OCI-LY1 (cell line): ENCODE data around the gene CDH4.

Experiments used
- H2AFZ ChIP-seq: fragments of 200-600 bp; sonication (generic), shearing (Covaris generic); 2 replicates; pipeline ENCODE4 v1.6.0; 2014; ENCODE audit warnings: antibody characterized with exemption, mild to moderate bottlenecking, low read length
- H3F3A ChIP-seq: fragments of 200-600 bp; sonication (generic), shearing (Covaris generic); 2 replicates; pipeline ENCODE4 v1.6.0; 2014; ENCODE audit warnings: mild to moderate bottlenecking, antibody characterized with exemption, low read length, moderate library complexity; ENCODE audit not compliant: insufficient read depth
- H3K27ac ChIP-seq: fragments of 200-600 bp; sonication (generic); 2 replicates; pipeline ENCODE4 v1.5.1; 2014; ENCODE audit warnings: low read length, mixed run types, mild to moderate bottlenecking, low read depth; ENCODE audit not compliant: poor library complexity, severe bottlenecking
- H3K27me3 ChIP-seq: fragments of 200-600 bp; sonication (generic); 2 replicates; pipeline ENCODE4 v1.6.0; 2014; ENCODE audit warnings: antibody characterized with exemption, mild to moderate bottlenecking, low read length, moderate library complexity; ENCODE audit not compliant: insufficient read depth
- H3K36me3 ChIP-seq: fragments of 200-600 bp; sonication (generic); 2 replicates; pipeline ENCODE4 v1.6.1; 2014; ENCODE audit warnings: mild to moderate bottlenecking, antibody characterized with exemption, low read length, moderate library complexity, mixed read lengths; ENCODE audit not compliant: insufficient read depth
- H3K4me1 ChIP-seq: fragments of 200-600 bp; sonication (generic); 2 replicates; pipeline ENCODE4 v1.5.1; 2014; ENCODE audit warnings: mild to moderate bottlenecking, low read length, moderate library complexity; ENCODE audit not compliant: insufficient read depth, severe bottlenecking
- H3K4me2 ChIP-seq: fragments of 200-600 bp; sonication (generic), shearing (Covaris generic); 2 replicates; pipeline ENCODE4 v1.6.1; 2014; ENCODE audit warnings: low read length
- H3K4me3 ChIP-seq: fragments of 200-600 bp; sonication (generic); 2 replicates; pipeline ENCODE4 v1.5.1; 2014; ENCODE audit warnings: low read length, low read depth, mild to moderate bottlenecking, mixed read lengths; ENCODE audit not compliant: poor library complexity, severe bottlenecking
- H3K79me2 ChIP-seq: fragments of 200-600 bp; shearing (Covaris generic); 2 replicates; pipeline ENCODE4 v1.6.1; 2016; ENCODE audit warnings: mixed run types, low read length, mixed read lengths; ENCODE audit not compliant: insufficient read depth
- H3K9ac ChIP-seq: fragments of 200-600 bp; sonication (generic), shearing (Covaris generic); 2 replicates; pipeline ENCODE4 v1.6.1; 2014; ENCODE audit warnings: mild to moderate bottlenecking, low read length, mixed read lengths
- H3K9me2 ChIP-seq: fragments of 200-600 bp; sonication (generic), shearing (Covaris generic); 2 replicates; pipeline ENCODE4 v1.6.1; 2014; ENCODE audit warnings: low read depth, mild to moderate bottlenecking, low read length, mixed read lengths
- H3K9me3 ChIP-seq: fragments of 200-600 bp; shearing (Covaris generic); 2 replicates; pipeline ENCODE4 v1.6.1; 2014; ENCODE audit warnings: low read length, mixed read lengths
- H4K20me1 ChIP-seq: fragments of 200-600 bp; sonication (generic), shearing (Covaris generic); 2 replicates; pipeline ENCODE4 v1.6.0; 2016; ENCODE audit warnings: mild to moderate bottlenecking, low read length; ENCODE audit not compliant: insufficient read depth
- EZH2 ChIP-seq: fragments of 200-600 bp; sonication (generic), shearing (Covaris generic); IDR thresholded peaks from 2 replicates; pipeline ENCODE4 v1.8.0; 2017; ENCODE audit warnings: borderline replicate concordance, mixed run types, mild to moderate bottlenecking, antibody characterized with exemption, low read length, moderate library complexity, mixed read lengths
- TF ChIP-seq, protein P1 (sequence below): fragments of 200-600 bp; sonication (generic), shearing (Covaris generic); IDR thresholded peaks from 2 replicates; pipeline ENCODE4 v1.5.1; 2017; ENCODE audit warnings: mild to moderate bottlenecking, antibody characterized with exemption, low read length, moderate library complexity, mixed read lengths

The CDH4 gene

GRCh38 chr20:61596687-61597330 is 344.7 kb downstream of the CDH4 start:
- Histone ChIP-seq H3K36me3 (no peaks in the 10 kb centered on the region), H3K4me2 (no peak overlapping the region)

DNA sequence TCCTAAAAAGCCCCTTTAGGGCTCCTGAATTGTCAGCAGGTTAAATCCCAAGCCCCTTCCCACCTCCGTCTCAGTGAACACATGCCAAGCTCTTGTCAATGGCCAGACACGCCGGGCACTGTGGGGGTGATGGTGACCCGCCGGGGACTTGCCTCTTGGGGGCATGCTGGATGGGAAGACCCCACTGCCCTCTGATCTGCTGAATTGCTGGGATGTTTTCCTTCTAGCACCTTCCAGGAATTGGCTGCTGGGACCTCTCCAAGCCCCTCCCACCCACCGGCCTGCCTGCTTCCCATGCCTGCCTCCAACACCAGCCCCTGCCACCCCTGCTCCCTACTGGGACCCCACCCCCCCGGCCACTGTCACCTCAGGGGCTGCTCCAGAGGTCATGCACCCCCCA is 345.9 kb downstream of the CDH4 start:
- H3K4me2 ChIP-seq, result no peak overlapping the region
- H3K9me2 ChIP-seq, result no peaks in the 10 kb centered on the region
- H3K27ac ChIP-seq, result no peak overlapping the region
- TF ChIP-seq, protein P1, sequence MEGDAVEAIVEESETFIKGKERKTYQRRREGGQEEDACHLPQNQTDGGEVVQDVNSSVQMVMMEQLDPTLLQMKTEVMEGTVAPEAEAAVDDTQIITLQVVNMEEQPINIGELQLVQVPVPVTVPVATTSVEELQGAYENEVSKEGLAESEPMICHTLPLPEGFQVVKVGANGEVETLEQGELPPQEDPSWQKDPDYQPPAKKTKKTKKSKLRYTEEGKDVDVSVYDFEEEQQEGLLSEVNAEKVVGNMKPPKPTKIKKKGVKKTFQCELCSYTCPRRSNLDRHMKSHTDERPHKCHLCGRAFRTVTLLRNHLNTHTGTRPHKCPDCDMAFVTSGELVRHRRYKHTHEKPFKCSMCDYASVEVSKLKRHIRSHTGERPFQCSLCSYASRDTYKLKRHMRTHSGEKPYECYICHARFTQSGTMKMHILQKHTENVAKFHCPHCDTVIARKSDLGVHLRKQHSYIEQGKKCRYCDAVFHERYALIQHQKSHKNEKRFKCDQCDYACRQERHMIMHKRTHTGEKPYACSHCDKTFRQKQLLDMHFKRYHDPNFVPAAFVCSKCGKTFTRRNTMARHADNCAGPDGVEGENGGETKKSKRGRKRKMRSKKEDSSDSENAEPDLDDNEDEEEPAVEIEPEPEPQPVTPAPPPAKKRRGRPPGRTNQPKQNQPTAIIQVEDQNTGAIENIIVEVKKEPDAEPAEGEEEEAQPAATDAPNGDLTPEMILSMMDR, result no peak
- TF ChIP-seq EZH2, result no peak
- H3K4me3 ChIP-seq, result no peak overlapping the region
- H2AFZ ChIP-seq, result no peak overlapping the region
- no peaks in the 10 kb centered on the region for H3K9me3 ChIP-seq
- no peaks in the 10 kb centered on the region for H3K4me1 ChIP-seq
- no peaks in the 10 kb centered on the region; the same call in 1 of the 2 replicates for H3K27me3 ChIP-seq
- no peaks in the 10 kb centered on the region for H3K36me3 ChIP-seq
- H3F3A ChIP-seq, result no peaks in the 10 kb centered on the region
- no peak overlapping the region for H3K9ac ChIP-seq
- H3K79me2 ChIP-seq, result no peaks in the 10 kb centered on the region
- no peaks in the 10 kb centered on the region for H4K20me1 ChIP-seq

More at GRCh38 chr20:61596687-61597330, 344.7 kb downstream of the CDH4 start:
- no peaks in the 10 kb centered on the region for H3K4me1 ChIP-seq
- H3F3A ChIP-seq, result no peaks in the 10 kb centered on the region
- H3K9me3 ChIP-seq, result no peaks in the 10 kb centered on the region
- no peak overlapping the region for H3K27ac ChIP-seq
- H2AFZ ChIP-seq, result no peak overlapping the region
- H3K79me2 ChIP-seq, result no peaks in the 10 kb centered on the region
- H3K4me3 ChIP-seq, result no peak overlapping the region
- H3K27me3 ChIP-seq, result no peaks in the 10 kb centered on the region
- TF ChIP-seq, protein P1, result no peak
- no peak for TF ChIP-seq EZH2
- H4K20me1 ChIP-seq, result no peaks in the 10 kb centered on the region
- H3K9ac ChIP-seq, result no peak overlapping the region
- no peaks in the 10 kb centered on the region for H3K9me2 ChIP-seq

- Histone ChIP-seq H3K9me3 (no peaks in the 10 kb centered on the region), H4K20me1 (no peaks in the 10 kb centered on the region), H3K79me2 (no peaks in the 10 kb centered on the region), H2AFZ (no peak overlapping the region), H3K9ac (no peak overlapping the region), H3K27ac (no peak overlapping the region), H3K9me2 (no peaks in the 10 kb centered on the region), H3K36me3 (no peaks in the 10 kb centered on the region), H3K4me1 (no peaks in the 10 kb centered on the region), H3K4me3 (no peak overlapping the region), H3K27me3 (no peaks in the 10 kb centered on the region; the same call in 1 of the 2 replicates), H3K4me2 (no peak overlapping the region), H3F3A (no peaks in the 10 kb centered on the region)
- TF ChIP-seq, protein P1, result no peak
- TF ChIP-seq EZH2, result no peak
Observed at GRCh38 chr20:61598586-61598985, 346.5 kb downstream of the CDH4 start.
